Fibroblast of villous mesenchyme (primary cell): Measurements from ENCODE around the gene CMTM1. TPM values are rescaled to one million over a fixed set of nuclear protein-coding genes. Genes with fewer than 3 reads are reported as not detected.

ENCODE experiments used
- DNase-seq: peaks from one replicate; pipeline ENCODE4 v3.0.0-alpha.2; 2010; ENCODE audit warnings: low read depth
- H3K4me3 ChIP-seq: 2 replicates; pipeline ENCODE4 v1.5.1; 2011; ENCODE audit warnings: low read depth, mild to moderate bottlenecking, low read length
- CTCF ChIP-seq: IDR thresholded peaks from 2 replicates; pipeline ENCODE4 v1.5.1; 2012; ENCODE audit warnings: low read depth, mild to moderate bottlenecking, low read length; ENCODE audit not compliant: insufficient read depth
- total RNA-seq: library from RNA; depleted of rRNA; stranded (reverse); fragments of >200 nt; gene quantifications from 2 replicates; pipeline ENCODE4 v1.2.3, GENCODE V29; 2012

CMTM1 gene
- total RNA-seq, 1 donor = 3.9 TPM

DNA sequence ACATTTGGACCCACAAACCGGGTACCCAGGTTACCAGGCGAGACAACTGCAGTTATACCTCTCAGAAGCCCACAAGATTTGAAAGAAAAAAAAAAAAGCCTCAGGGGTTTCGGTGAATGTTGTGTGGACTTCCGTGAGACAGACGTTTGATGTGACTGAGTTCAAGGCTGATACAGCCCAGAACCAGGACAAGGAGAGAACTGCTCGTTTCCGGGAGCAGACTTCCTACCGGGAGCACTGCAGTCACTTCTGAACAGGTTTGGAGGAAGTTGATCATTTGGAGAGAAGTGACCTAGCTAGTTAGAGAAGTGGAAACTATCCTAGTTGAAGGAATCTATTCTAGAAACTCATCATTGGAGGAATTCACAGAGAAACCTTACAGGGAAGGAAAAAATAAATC, 13.0 kb upstream of the CMTM1 start:
- no peak for TF ChIP-seq CTCF
- no peak for DNase-seq
- H3K4me3 ChIP-seq = peak overlapping the region; percentile 83

- TF ChIP-seq CTCF = no peak
- DNase-seq = no peak
- H3K4me3 ChIP-seq = no peak overlapping the region
These were observed 12.2 kb upstream of the CMTM1 start for GRCh38 chr16:66554021-66554420.

- DNase-seq = no peak
- H3K4me3 ChIP-seq = no peak overlapping the region
- no peak for TF ChIP-seq CTCF
These were observed 11.7 kb upstream of the CMTM1 start for GRCh38 chr16:66554495-66554894.

- no peak for DNase-seq
- no peak overlapping the region for H3K4me3 ChIP-seq
- TF ChIP-seq CTCF = no peak
These were observed 6.1 kb upstream of the CMTM1 start for GRCh38 chr16:66560107-66560506.

DNA sequence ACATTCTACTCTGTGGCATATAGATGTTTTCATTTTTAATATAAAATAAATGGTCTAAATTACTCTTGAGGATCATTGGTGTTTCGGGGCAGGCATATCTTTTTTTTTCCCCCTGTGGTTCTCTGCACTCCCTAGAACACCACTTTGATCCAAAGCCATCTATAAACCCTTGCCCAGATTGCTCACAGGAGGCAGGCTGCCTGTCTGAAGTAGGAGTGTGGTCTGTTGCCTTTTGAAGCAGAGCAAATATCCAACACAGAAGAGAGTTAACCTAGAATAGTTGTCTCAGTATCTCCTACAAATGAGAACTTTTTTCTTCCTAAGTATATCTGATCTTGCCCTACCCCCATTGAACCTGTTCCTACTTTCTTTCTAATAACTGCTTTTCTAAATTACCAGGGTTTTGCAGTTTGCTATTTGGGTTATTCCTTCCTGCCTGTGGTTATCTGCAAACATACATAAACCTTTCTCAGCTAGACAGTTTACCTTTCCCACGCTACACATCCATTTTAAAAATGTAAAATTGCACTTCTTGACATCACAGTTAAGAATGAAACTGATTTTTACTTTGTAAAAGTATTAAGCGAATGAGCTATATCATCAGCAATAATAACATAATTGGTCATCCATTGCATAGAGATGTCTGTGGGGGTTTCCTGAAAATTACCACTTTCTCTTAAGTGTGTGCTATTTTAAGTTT, 4.7 kb upstream of the CMTM1 start:
- H3K4me3 ChIP-seq = no peak overlapping the region
- DNase-seq = no peak
- TF ChIP-seq CTCF = no peak

GRCh38 chr16:66562409-66562808, 3.8 kb upstream of the CMTM1 start:
- no peak for TF ChIP-seq CTCF
- no peak for DNase-seq
- H3K4me3 ChIP-seq = no peak overlapping the region

GRCh38 chr16:66562986-66563385, 3.3 kb upstream of the CMTM1 start:
- no peak for TF ChIP-seq CTCF
- no peak for DNase-seq
- H3K4me3 ChIP-seq = no peak overlapping the region
